HEK293 (cell line): ENCODE data around the gene KCNMB2.

Experiments
- CTCF ChIA-PET: fragments of 350-600 bp; formaldehyde crosslinking; extraction: SDS; loops from one replicate; lab custom pipeline; 2021; ENCODE audit warnings: antibody characterized with exemption; lab: Yijun Ruan, JAX
- POLR2A ChIA-PET: fragments of 300-600 bp; formaldehyde crosslinking; extraction: SDS; loops from one replicate; lab custom pipeline; 2020; ENCODE audit warnings: antibody characterized with exemption, inconsistent platforms; lab: Yijun Ruan, JAX
- H3K27ac ChIP-seq: fragments of 200-500 bp; sonication (Bioruptor generic); 2 replicates; pipeline ENCODE4 v1.5.1; 2014; ENCODE audit warnings: low read depth, low read length, control low read depth, inconsistent platforms; ENCODE audit errors: extremely low read depth
- H3K36me3 ChIP-seq, 2 experiments: fragments of 200-500 bp in 1 of 2; sonication (Bioruptor generic) in 1 of 2; 1 replicate in 1 of 2; 2 replicates in 1 of 2; pipeline ENCODE4 v1.5.1; 2014 to 2017; ENCODE audit warnings: inconsistent platforms in 2 of 2, low read length in 2 of 2; ENCODE audit not compliant: control insufficient read depth in 2 of 2, insufficient read depth in 1 of 2
- H3K4me1 ChIP-seq: fragments of 200-500 bp; sonication (Bioruptor generic); 2 replicates; pipeline ENCODE4 v1.5.1; 2014; ENCODE audit warnings: mild to moderate bottlenecking, low read length, inconsistent platforms; ENCODE audit not compliant: control insufficient read depth, insufficient read depth
- H3K4me3 ChIP-seq: 2 replicates; pipeline ENCODE4 v1.5.1; 2011; ENCODE audit warnings: low read depth, mild to moderate bottlenecking, control low read depth, low read length, moderate library complexity
- H3K9me3 ChIP-seq: fragments of 200-500 bp; sonication (Bioruptor generic); 2 replicates; pipeline ENCODE4 v1.5.1; 2014; ENCODE audit warnings: low read depth, low read length, inconsistent platforms; ENCODE audit not compliant: control insufficient read depth, insufficient read depth
- BCL11A ChIP-seq: fragments of 450-650 bp; formaldehyde crosslinking; IDR thresholded peaks from 2 replicates; pipeline ENCODE4 v1.5.1; 2016; ENCODE audit warnings: low read depth, missing biosample characterization, missing genetic modification characterization
- EGR2 ChIP-seq: fragments of 450-650 bp; formaldehyde crosslinking; IDR thresholded peaks from 2 replicates; pipeline ENCODE4 v1.5.1; 2016; ENCODE audit warnings: low read depth, missing biosample characterization, missing genetic modification characterization
- HOXC10 ChIP-seq: sonication (generic); formaldehyde crosslinking; IDR thresholded peaks from 2 replicates; pipeline ENCODE4 v1.8.1; 2023; ENCODE audit warnings: mild to moderate bottlenecking, missing genetic modification reagents
- IKZF3 ChIP-seq: fragments of 450-650 bp; IDR thresholded peaks from 2 replicates; pipeline ENCODE4 v1.5.0; 2018; ENCODE audit warnings: missing biosample characterization, mild to moderate bottlenecking, missing genetic modification characterization, moderate library complexity
- KLF1 ChIP-seq: fragments of 450-650 bp; formaldehyde crosslinking; IDR thresholded peaks from 2 replicates; pipeline ENCODE4 v1.5.1; 2016; ENCODE audit warnings: missing biosample characterization, missing genetic modification characterization
- KLF16 ChIP-seq: fragments of 450-650 bp; formaldehyde crosslinking; IDR thresholded peaks from 2 replicates; pipeline ENCODE4 v1.5.1; 2017; ENCODE audit warnings: missing biosample characterization, missing genetic modification characterization
- MYNN ChIP-seq: fragments of 450-650 bp; formaldehyde crosslinking; IDR thresholded peaks from 2 replicates; pipeline ENCODE4 v1.5.1; 2016; ENCODE audit warnings: missing biosample characterization, missing genetic modification characterization, borderline replicate concordance
- SALL2 ChIP-seq: fragments of 450-650 bp; formaldehyde crosslinking; IDR thresholded peaks from 2 replicates; pipeline ENCODE4 v1.5.0; 2017; ENCODE audit warnings: missing biosample characterization, mild to moderate bottlenecking, missing genetic modification characterization, borderline replicate concordance
- SCRT1 ChIP-seq: fragments of 450-650 bp; formaldehyde crosslinking; IDR thresholded peaks from 2 replicates; pipeline ENCODE4 v1.5.1; 2016; ENCODE audit warnings: missing biosample characterization, missing genetic modification characterization, borderline replicate concordance
- ZNF174 ChIP-seq: fragments of 450-650 bp; formaldehyde crosslinking; IDR thresholded peaks from 2 replicates; pipeline ENCODE4 v1.5.0; 2017; ENCODE audit warnings: missing biosample characterization, mild to moderate bottlenecking, missing genetic modification characterization
- ZNF184 ChIP-seq: fragments of 450-650 bp; IDR thresholded peaks from 2 replicates; pipeline ENCODE4 v1.5.1; 2018; ENCODE audit warnings: missing biosample characterization, mild to moderate bottlenecking, missing genetic modification characterization
- ZNF19 ChIP-seq: fragments of 450-650 bp; formaldehyde crosslinking; IDR thresholded peaks from 2 replicates; pipeline ENCODE4; 2016; ENCODE audit warnings: missing biosample characterization, missing genetic modification characterization, low read depth
- ZNF214 ChIP-seq: fragments of 450-650 bp; formaldehyde crosslinking; IDR thresholded peaks from 2 replicates; pipeline ENCODE4 v1.5.1; 2017; ENCODE audit warnings: missing biosample characterization, mild to moderate bottlenecking, missing genetic modification characterization, borderline replicate concordance
- ZNF341 ChIP-seq: fragments of 450-650 bp; formaldehyde crosslinking; IDR thresholded peaks from 2 replicates; pipeline ENCODE4; 2016; ENCODE audit warnings: low read depth, missing biosample characterization, missing genetic modification characterization
- ZNF354C ChIP-seq: fragments of 450-650 bp; formaldehyde crosslinking; IDR thresholded peaks from 2 replicates; pipeline ENCODE4 v1.5.1; 2016; ENCODE audit warnings: missing biosample characterization, missing genetic modification characterization, low read depth, borderline replicate concordance
- ZNF37A ChIP-seq: fragments of 450-650 bp; IDR thresholded peaks from 2 replicates; pipeline ENCODE4 v1.5.1; 2018; ENCODE audit warnings: missing biosample characterization, missing genetic modification characterization
- ZNF449 ChIP-seq: fragments of 450-650 bp; formaldehyde crosslinking; IDR thresholded peaks from 2 replicates; pipeline ENCODE4 v1.5.1; 2017; ENCODE audit warnings: missing biosample characterization, mild to moderate bottlenecking, missing genetic modification characterization, moderate library complexity
- ZNF488 ChIP-seq: fragments of 450-650 bp; formaldehyde crosslinking; IDR thresholded peaks from 2 replicates; pipeline ENCODE4 v1.5.1; 2016; ENCODE audit warnings: missing biosample characterization, missing genetic modification characterization
- ZNF544 ChIP-seq: fragments of 450-650 bp; formaldehyde crosslinking; IDR thresholded peaks from 2 replicates; pipeline ENCODE4 v1.5.0; 2017; ENCODE audit warnings: missing biosample characterization, missing genetic modification characterization
- ZNF548 ChIP-seq: fragments of 450-650 bp; formaldehyde crosslinking; IDR thresholded peaks from 2 replicates; pipeline ENCODE4 v1.5.1; 2016; ENCODE audit warnings: missing biosample characterization, missing genetic modification characterization
- ZNF560 ChIP-seq: fragments of 450-650 bp; formaldehyde crosslinking; IDR thresholded peaks from 2 replicates; pipeline ENCODE4 v1.5.1; 2017; ENCODE audit warnings: missing biosample characterization, missing genetic modification characterization, borderline replicate concordance
- ZNF561 ChIP-seq: fragments of 450-650 bp; IDR thresholded peaks from 2 replicates; pipeline ENCODE4 v1.5.1; 2018; ENCODE audit warnings: missing biosample characterization, missing genetic modification characterization, borderline replicate concordance
- ZNF585B ChIP-seq: fragments of 450-650 bp; formaldehyde crosslinking; IDR thresholded peaks from 2 replicates; pipeline ENCODE4 v1.5.1; 2016; ENCODE audit warnings: missing biosample characterization, missing genetic modification characterization
- ZNF623 ChIP-seq: fragments of 450-650 bp; formaldehyde crosslinking; IDR thresholded peaks from 2 replicates; pipeline ENCODE4 v1.5.1; 2016; ENCODE audit warnings: missing biosample characterization, missing genetic modification characterization
- ZNF626 ChIP-seq: fragments of 450-650 bp; sonication (Bioruptor Pico); formaldehyde crosslinking; IDR thresholded peaks from 2 replicates; pipeline ENCODE4 v1.5.1; 2018; ENCODE audit warnings: missing biosample characterization, missing genetic modification characterization, inconsistent platforms
- ZNF707 ChIP-seq: fragments of 450-650 bp; formaldehyde crosslinking; IDR thresholded peaks from 2 replicates; pipeline ENCODE4 v1.5.1; 2016; ENCODE audit warnings: missing biosample characterization, missing genetic modification characterization
- ZNF843 ChIP-seq: fragments of 450-650 bp; formaldehyde crosslinking; IDR thresholded peaks from 2 replicates; pipeline ENCODE4 v1.5.1; 2016; ENCODE audit warnings: missing biosample characterization, missing genetic modification characterization

Gene KCNMB2

GRCh38 chr3:178833695-178834094 is 297.5 kb downstream of the KCNMB2 start (continued):
- no peak for TF ChIP-seq MYNN (tag by site-specific recombination)

- POLR2A ChIA-PET = no interaction called here
- Histone ChIP-seq H3K27ac (no peak overlapping the region), H3K9me3 (no peaks in the 10 kb centered on the region), H3K4me1 (no peaks in the 10 kb centered on the region), H3K36me3 (no peaks in the 10 kb centered on the region), H3K4me3 (no peak overlapping the region)
- TF ChIP-seq ZNF488 (no peak), ZNF174 (tag by site-specific recombination) (no peak), SALL2 (tag by site-specific recombination) (no peak), ZNF544 (no peak), KLF16 (no peak), ZNF707 (tag by site-specific recombination) (no peak), KLF1 (tag by site-specific recombination) (no peak)
- CTCF ChIA-PET = no interaction called here
Observed at GRCh38 chr3:178835033-178835432, 298.8 kb downstream of the KCNMB2 start.

GRCh38 chr3:178837512-178837911 is 301.3 kb downstream of the KCNMB2 start:
- Histone ChIP-seq H3K36me3 (no peaks in the 10 kb centered on the region), H3K4me1 (no peaks in the 10 kb centered on the region), H3K27ac (no peak overlapping the region), H3K9me3 (no peaks in the 10 kb centered on the region), H3K4me3 (no peak overlapping the region)
- CTCF ChIA-PET = no interaction called here
- POLR2A ChIA-PET = no interaction called here
- no peak for TF ChIP-seq SCRT1 (tag by site-specific recombination)
- TF ChIP-seq ZNF214 = no peak
- TF ChIP-seq ZNF341 = no peak
- TF ChIP-seq HOXC10 = no peak
- no peak for TF ChIP-seq ZNF843
- TF ChIP-seq ZNF184 (tag by site-specific recombination) = no peak
- TF ChIP-seq ZNF623 (tag by site-specific recombination) = no peak
- no peak for TF ChIP-seq ZNF561 (tag by site-specific recombination)
- TF ChIP-seq ZNF707 (tag by site-specific recombination) = no peak
- no peak for TF ChIP-seq EGR2 (tag by site-specific recombination)
- TF ChIP-seq BCL11A (tag by site-specific recombination) = no peak
- no peak for TF ChIP-seq ZNF449 (tag by site-specific recombination)
- TF ChIP-seq ZNF560 = no peak
- TF ChIP-seq ZNF37A = no peak
- no peak for TF ChIP-seq ZNF626 (tag by site-specific recombination)

GRCh38 chr3:178840586-178840985 is 304.4 kb downstream of the KCNMB2 start:
- ChIA-PET POLR2A (no interaction called here), CTCF (no interaction called here)
- Histone ChIP-seq H3K36me3 (no peaks in the 10 kb centered on the region), H3K4me3 (no peak overlapping the region), H3K4me1 (no peaks in the 10 kb centered on the region), H3K27ac (no peak overlapping the region), H3K9me3 (no peaks in the 10 kb centered on the region)
- TF ChIP-seq IKZF3 (tag by site-specific recombination) (no peak), ZNF548 (tag by site-specific recombination) (no peak), ZNF354C (tag by site-specific recombination) (no peak), ZNF19 (tag by site-specific recombination) (no peak), ZNF585B (tag by site-specific recombination) (peak; percentile 27; the same call in 1 of the 2 replicates), ZNF560 (no peak)
